Tibial nerve (tissue), 3 donors: ENCODE measurements around the gene RFESD.

ENCODE experiments used
- POLR2A ChIP-seq, 2 donors: fragments of 450-650 bp; IDR thresholded peaks; one replicate each; pipeline ENCODE4 v1.6.1; 2017; ENCODE audit warnings: antibody characterized with exemption in 2 of 2, mild to moderate bottlenecking in 2 of 2, moderate library complexity in 2 of 2
- TF ChIP-seq, protein P1 (sequence below), 5 experiments: fragments of 200-600 bp in 3 of 5; fragments of 450-650 bp in 2 of 5; sonication (generic) in 3 of 5; IDR thresholded peaks; one replicate each; pipeline ENCODE4 v1.5.1; 2016 to 2019; ENCODE audit warnings: antibody characterized with exemption in 5 of 5, mild to moderate bottlenecking in 3 of 5, moderate library complexity in 2 of 5

- TF ChIP-seq, protein P1, sequence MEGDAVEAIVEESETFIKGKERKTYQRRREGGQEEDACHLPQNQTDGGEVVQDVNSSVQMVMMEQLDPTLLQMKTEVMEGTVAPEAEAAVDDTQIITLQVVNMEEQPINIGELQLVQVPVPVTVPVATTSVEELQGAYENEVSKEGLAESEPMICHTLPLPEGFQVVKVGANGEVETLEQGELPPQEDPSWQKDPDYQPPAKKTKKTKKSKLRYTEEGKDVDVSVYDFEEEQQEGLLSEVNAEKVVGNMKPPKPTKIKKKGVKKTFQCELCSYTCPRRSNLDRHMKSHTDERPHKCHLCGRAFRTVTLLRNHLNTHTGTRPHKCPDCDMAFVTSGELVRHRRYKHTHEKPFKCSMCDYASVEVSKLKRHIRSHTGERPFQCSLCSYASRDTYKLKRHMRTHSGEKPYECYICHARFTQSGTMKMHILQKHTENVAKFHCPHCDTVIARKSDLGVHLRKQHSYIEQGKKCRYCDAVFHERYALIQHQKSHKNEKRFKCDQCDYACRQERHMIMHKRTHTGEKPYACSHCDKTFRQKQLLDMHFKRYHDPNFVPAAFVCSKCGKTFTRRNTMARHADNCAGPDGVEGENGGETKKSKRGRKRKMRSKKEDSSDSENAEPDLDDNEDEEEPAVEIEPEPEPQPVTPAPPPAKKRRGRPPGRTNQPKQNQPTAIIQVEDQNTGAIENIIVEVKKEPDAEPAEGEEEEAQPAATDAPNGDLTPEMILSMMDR (IDR thresholded peaks at IDR 0.05) = no peak
- no peak for TF ChIP-seq POLR2A (IDR thresholded peaks at IDR 0.05)
These were observed 57.6 kb downstream of the RFESD start for GRCh38 chr5:95704150-95704549.
